Ascending aorta (tissue), 2 donors: Measurements from ENCODE around the gene HOXC12. TPM values are rescaled to one million over a fixed set of nuclear protein-coding genes. Genes with fewer than 3 reads are reported as not detected.

ENCODE experiments used
- DNase-seq, 2 donors: peaks; one replicate each; pipeline ENCODE4 v3.0.0-alpha.2; 2019; ENCODE audit warnings: low spot score in 2 of 2
- H3K27ac ChIP-seq, 2 donors: fragments of 200-600 bp; sonication (generic); one replicate each; pipeline ENCODE4 v1.5.1; 2016 to 2017; ENCODE audit warnings: mild to moderate bottlenecking in 1 of 2
- H3K27me3 ChIP-seq: fragments of 200-600 bp; sonication (generic); one replicate; pipeline ENCODE4 v1.5.1; 2017
- H3K36me3 ChIP-seq, 2 donors: fragments of 200-600 bp; sonication (generic); one replicate each; pipeline ENCODE4 v1.5.1; 2016
- H3K4me1 ChIP-seq, 2 donors: fragments of 200-600 bp; sonication (generic); one replicate each; pipeline ENCODE4 v1.5.1; 2016 to 2017; ENCODE audit warnings: mild to moderate bottlenecking in 1 of 2
- H3K4me3 ChIP-seq, 2 donors: fragments of 200-600 bp; sonication (generic); one replicate each; pipeline ENCODE4 v1.5.1; 2016 to 2017; ENCODE audit warnings: mild to moderate bottlenecking in 1 of 2
- H3K9me3 ChIP-seq, 2 donors: fragments of 200-600 bp; sonication (generic); one replicate each; pipeline ENCODE4 v1.5.1; 2016
- intact Hi-C: fragments of 100-400 bp; cut with DNase I; formaldehyde crosslinking; loops from one replicate; pipeline ENCODE4 v1.15.1; 2023
- total RNA-seq: library from RNA; depleted of rRNA; stranded (reverse); fragments of >200 nt; gene quantifications from one replicate; pipeline ENCODE4 v1.1.0, GENCODE V29; 2016
- TF ChIP-seq, protein P1 (sequence below), 3 experiments: fragments of 200-600 bp in 2 of 3; fragments of 450-650 bp in 1 of 3; sonication (generic) in 2 of 3; IDR thresholded peaks; one replicate each; pipeline ENCODE4 v1.5.1; 2016 to 2019; ENCODE audit warnings: antibody characterized with exemption in 3 of 3, mild to moderate bottlenecking in 1 of 3, moderate library complexity in 1 of 3

The HOXC12 gene
- total RNA-seq, 1 donor from 2014 or later: not detected

DNA sequence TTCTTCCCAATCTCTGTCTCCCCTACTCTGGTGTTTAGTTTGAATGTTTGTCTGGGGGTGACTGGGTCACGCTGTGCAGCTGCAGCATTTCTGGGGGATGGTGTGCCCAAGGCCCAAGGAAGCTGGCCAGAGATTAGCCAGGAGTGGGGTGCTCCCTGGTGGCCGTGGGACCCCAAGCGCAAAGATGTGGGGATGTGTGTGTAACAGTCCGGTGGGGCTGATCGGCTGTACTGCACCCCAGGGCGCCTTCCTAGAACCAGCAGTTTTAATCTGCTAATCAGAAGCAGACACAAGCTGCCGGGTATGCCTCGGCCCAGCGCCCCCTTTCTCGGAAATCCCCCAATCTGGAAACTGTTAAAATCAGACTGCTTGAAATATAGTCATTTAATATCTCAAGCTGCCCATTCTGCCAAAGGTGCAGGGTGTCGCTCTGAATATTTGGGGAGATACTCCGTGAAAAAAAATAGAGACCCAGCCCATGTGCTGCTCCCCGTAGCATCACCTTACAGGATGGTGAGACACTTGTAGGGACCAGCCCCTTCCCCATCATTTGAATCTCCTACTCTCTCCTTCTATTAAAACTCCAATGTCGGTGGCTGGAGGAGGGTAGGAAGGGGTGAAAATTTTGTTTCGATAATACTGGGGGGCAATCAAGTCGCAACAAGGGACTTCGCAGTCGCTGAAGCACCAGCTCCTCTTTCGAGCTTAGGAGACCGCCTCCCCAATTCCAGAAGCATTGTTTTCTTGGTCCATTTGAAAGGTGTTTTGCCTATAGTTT lies 49.5 kb downstream of the HOXC12 start:
- Histone ChIP-seq H3K27ac (no peak overlapping the region), H3K27me3 (peaks cover 19% of the 10 kb centered on the region), H3K36me3 (no peaks in the 10 kb centered on the region), H3K9me3 (no peaks in the 10 kb centered on the region), H3K4me1 (peaks cover 0 to 17% of the 10 kb centered on the region in 2 donors), H3K4me3 (no peak overlapping the region)
- TF ChIP-seq, protein P1, sequence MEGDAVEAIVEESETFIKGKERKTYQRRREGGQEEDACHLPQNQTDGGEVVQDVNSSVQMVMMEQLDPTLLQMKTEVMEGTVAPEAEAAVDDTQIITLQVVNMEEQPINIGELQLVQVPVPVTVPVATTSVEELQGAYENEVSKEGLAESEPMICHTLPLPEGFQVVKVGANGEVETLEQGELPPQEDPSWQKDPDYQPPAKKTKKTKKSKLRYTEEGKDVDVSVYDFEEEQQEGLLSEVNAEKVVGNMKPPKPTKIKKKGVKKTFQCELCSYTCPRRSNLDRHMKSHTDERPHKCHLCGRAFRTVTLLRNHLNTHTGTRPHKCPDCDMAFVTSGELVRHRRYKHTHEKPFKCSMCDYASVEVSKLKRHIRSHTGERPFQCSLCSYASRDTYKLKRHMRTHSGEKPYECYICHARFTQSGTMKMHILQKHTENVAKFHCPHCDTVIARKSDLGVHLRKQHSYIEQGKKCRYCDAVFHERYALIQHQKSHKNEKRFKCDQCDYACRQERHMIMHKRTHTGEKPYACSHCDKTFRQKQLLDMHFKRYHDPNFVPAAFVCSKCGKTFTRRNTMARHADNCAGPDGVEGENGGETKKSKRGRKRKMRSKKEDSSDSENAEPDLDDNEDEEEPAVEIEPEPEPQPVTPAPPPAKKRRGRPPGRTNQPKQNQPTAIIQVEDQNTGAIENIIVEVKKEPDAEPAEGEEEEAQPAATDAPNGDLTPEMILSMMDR (IDR thresholded peaks at IDR 0.05): no peak
- intact Hi-C loops: no loop called here
- no peak for DNase-seq

DNA sequence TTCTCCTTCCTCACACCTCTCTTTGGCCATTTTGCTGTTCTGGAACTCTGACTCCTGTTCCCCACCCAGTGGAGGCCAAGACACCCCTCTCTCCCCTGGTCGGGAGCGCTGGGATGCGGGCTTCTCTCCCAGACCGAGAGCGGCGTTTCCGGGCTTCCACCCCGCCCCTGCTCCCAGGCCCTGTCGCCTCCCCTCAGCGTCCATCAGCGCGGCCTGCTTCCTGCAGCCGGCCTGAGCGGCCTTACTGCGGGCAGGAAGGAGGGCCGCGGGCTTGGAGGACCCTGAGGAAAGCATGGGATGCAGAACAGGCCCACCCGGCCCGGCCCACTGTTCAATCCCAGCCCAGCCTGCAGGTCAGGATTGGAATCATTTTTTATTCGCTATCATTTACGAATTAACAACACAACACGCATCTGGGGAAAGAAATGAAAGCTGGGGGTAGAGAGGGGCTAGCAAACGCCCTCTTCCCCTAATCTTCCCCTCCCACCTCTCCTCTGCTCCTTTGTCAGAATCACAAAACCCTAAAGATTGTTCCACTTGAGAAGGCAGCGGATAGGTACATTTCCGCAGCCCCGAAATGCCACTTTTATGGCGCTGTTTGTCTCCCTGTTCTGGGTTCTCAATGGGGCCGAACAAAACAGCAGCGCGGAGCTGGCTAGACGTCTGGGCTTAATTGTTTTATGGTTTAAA lies 50.3 kb downstream of the HOXC12 start:
- peaks cover 16% of the 10 kb centered on the region for H3K27me3 ChIP-seq
- H3K4me1 ChIP-seq: peaks cover 0 to 18% of the 10 kb centered on the region in 2 donors
- H3K27ac ChIP-seq: no peak overlapping the region
- no peaks in the 10 kb centered on the region for H3K9me3 ChIP-seq
- TF ChIP-seq, protein P1 (IDR thresholded peaks at IDR 0.05): no peak
- no peaks in the 10 kb centered on the region for H3K36me3 ChIP-seq
- intact Hi-C loops: no loop called here
- H3K4me3 ChIP-seq: no peak overlapping the region
- DNase-seq: no peak

DNA sequence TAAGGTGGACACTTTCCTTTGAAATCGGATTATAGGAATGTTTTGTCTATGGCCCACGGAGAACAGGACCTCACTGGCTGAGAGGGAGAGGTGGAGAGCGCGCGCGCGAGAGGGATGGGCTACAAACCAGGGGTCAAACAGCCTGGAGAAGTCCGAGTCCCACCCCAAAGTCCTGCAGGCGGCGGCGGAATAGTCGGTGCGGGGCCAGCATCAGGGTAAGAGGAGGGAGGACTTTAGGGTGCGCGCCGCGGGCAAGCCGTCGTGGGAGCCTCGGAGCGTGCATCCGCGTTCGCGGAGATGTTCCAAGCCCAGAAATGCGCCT lies 50.8 kb downstream of the HOXC12 start:
- intact Hi-C loops: no loop called here
- Histone ChIP-seq H3K4me3 (no peak overlapping the region), H3K9me3 (no peaks in the 10 kb centered on the region), H3K36me3 (no peaks in the 10 kb centered on the region), H3K27me3 (peaks cover 12% of the 10 kb centered on the region), H3K27ac (no peak overlapping the region), H3K4me1 (peaks cover 0 to 14% of the 10 kb centered on the region in 2 donors)
- TF ChIP-seq, protein P1 (IDR thresholded peaks at IDR 0.05): no peak
- no peak for DNase-seq

DNA sequence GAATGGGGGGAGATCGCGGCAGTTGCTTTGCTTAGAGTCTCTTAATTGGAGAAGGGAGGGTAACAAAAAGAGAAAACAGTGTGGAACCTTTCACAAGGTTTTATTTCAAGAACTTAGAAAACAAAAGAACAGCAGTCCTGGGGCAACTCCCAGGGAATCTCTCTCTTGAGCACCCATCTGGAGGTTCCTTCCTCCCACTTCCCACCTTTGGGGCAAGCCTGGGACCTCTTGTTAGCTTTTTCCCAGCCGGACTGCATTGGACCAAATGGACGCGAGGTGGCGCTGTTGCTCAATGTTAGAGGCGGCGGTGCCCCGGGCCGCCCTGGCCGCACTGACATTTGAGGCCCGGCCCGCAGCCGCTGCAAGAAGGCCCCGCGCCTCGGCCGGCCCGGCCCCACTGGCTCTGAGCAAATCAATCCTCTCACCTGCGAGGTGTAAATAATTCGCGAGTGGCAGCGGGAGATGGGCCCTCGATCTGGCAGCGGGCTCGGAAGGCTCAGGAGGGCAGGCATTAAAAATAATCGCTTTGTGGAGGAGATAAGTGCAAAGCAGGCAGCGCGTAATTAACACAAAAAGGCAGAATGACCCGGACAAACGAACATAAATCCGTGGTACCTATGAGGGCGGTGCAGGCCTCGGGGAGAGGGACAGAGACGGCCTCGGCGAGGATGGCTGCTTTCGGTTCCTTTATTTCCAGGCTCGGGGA lies 51.3 kb downstream of the HOXC12 start:
- intact Hi-C loops: loop anchor here (1.0 to 2.0 kb wide), 4 partner anchors 27 to 201 kb away; partner anchors contain the start of gene HOXC5
- H3K4me1 ChIP-seq: peaks cover 0 to 11% of the 10 kb centered on the region in 2 donors
- H3K9me3 ChIP-seq: no peaks in the 10 kb centered on the region
- TF ChIP-seq, protein P1 (IDR thresholded peaks at IDR 0.05): peak; percentile 93 to 96 (median 96)
- peak; percentile 31 to 94 for DNase-seq
- H3K27ac ChIP-seq: no peak overlapping the region
- peaks cover 6% of the 10 kb centered on the region for H3K27me3 ChIP-seq
- no peaks in the 10 kb centered on the region for H3K36me3 ChIP-seq
- peak overlapping the region in 1 of 2 donors; percentile 28 for H3K4me3 ChIP-seq

DNA sequence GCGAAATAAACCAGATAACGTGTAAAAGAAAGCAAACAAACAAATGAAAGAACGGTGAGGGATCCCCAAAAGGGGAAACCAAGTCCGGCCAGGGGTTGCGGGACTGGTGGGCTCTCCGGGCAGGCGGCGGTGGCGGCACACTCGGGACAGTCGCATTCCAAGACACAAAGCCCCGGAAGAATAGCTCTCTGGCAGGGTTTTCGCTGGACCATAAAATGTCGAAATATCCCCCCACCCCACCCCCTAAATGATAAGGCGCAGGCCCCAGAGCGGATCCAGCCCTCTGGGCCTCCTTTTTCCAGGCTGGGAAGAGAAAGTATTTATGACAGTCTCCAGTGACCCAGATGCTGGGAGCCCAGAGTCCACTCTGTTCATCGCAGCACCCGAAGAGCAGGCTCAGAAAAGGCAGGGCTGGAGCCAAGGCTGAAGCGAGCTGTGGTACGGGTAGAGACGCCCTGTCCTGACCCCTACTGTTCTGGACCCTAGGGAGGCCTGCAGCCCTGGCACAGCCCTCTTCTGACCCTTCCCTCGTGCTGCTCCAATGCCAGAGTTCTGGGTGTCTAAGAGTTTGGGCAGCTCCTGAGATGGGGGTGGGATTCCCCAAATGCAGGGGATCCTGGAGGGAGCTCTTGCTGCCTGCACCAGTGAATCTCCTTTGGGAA lies 52.0 kb downstream of the HOXC12 start:
- peak overlapping the region in 1 of 2 donors; percentile 28 for H3K4me3 ChIP-seq
- peaks cover 0 to 11% of the 10 kb centered on the region in 2 donors for H3K4me1 ChIP-seq
- TF ChIP-seq, protein P1 (IDR thresholded peaks at IDR 0.05): no peak
- no peak overlapping the region for H3K27ac ChIP-seq
- intact Hi-C loops: loop anchor here (1.0 to 2.0 kb wide), 4 partner anchors 26 to 201 kb away; partner anchors contain the start of gene HOXC5
- DNase-seq: no peak
- H3K9me3 ChIP-seq: no peaks in the 10 kb centered on the region
- no peaks in the 10 kb centered on the region for H3K36me3 ChIP-seq
- H3K27me3 ChIP-seq: peaks cover 5% of the 10 kb centered on the region
